ENCODE results near the gene TSKS.

Gene TSKS

DNA sequence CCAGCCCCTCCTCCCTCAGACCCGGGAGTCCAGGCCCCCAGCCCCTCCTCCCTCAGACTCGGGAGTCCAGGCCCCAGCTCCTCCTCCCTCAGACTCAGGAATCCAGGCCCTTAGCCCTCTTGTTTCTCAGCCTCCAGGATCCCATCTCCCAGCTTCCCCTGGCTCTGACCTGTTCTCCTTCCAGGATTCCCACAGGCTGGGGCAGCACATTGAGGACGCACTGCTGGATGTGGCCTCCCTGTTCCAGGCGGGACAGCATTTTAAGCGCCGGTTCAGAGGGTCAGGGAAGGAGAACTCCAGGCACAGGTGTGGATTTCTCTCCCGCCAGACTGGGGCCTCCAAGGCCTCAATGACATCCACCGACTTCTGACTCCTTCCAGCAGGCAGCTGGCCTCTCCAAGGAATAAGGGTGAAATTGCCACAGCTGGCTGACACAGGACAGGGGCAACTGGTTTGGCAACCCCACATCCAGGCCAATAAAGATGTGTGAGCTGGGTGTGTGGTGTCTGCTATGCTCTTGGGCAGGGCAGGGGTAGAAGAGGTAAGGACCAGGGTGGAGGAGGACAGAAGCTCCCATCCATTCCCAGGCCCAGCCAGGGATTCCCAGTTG is 49.8 kb downstream of the TSKS start:
- DNase-seq, result no peak

DNA sequence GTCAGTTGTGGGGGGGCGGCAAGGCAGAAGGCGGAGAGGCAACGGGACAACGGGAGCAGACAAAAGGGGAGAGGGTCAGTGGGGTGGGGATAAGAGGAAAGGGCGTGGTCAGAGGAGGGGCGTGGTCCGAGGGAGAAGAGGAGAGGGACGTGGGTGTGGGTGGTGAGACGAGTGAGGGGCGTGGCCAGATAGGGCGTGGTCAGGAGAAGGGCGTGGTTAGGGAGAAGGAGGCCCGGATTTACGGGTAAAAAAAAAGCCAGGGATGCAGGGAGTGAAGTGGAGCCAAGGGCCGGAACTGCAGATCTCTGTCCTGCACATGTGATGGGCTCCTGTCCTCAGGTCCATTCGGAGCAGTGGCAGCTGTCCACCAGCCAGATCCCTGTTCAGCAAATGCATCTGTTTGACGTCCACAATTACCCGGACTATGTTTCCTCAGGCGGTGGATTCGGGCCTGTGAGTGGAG is 50.7 kb downstream of the TSKS start:
- DNase-seq, result no peak

GRCh38 chr19:49710372-49710951 is 52.6 kb downstream of the TSKS start:
- DNase-seq, result no peak

DNA sequence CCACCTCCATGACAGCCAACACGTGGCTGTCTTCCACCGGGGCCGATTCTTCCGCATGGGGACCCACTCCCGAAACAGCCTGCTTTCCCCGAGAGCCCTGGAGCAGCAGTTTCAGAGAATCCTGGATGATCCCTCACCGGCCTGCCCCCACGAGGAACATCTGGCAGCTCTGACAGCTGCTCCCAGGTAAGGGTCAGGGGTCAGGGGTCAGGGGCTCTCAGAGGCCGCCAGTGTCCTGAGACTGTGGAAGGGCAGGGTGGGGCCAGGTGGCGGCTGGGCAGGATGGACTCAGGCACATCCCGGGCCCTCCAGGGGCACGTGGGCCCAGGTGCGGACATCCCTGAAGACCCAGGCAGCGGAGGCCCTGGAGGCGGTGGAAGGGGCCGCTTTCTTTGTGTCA is 57.2 kb downstream of the TSKS start:
- DNase-seq, result no peak

GRCh38 chr19:49704888-49705642 is 58.0 kb downstream of the TSKS start:
- DNase-seq, result no peak

DNA sequence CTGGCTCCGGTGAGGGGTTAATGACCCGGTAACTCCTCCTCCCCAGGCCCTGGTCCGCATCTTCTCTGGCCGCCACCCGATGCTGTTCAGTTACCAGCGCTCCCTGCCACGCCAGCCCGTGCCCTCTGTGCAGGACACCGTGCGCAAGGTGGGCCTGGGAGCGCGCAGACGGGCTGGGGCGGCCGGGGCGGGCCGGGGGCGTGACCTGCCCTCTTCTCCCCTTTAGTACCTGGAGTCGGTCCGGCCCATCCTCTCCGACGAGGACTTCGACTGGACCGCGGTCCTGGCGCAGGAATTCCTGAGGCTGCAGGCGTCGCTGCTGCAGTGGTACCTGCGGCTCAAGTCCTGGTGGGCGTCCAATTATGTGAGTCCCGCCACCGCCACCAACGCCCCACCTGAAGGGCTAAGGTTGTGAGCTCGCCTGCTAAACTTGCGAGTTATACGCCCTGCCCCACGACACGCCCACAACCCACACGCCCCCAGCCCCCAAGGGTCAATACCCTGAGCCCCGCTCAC is 61.8 kb downstream of the TSKS start:
- no peak for DNase-seq

- DNase-seq, result no peak
Observed at GRCh38 chr19:49700563-49700962, 62.5 kb downstream of the TSKS start.

DNA sequence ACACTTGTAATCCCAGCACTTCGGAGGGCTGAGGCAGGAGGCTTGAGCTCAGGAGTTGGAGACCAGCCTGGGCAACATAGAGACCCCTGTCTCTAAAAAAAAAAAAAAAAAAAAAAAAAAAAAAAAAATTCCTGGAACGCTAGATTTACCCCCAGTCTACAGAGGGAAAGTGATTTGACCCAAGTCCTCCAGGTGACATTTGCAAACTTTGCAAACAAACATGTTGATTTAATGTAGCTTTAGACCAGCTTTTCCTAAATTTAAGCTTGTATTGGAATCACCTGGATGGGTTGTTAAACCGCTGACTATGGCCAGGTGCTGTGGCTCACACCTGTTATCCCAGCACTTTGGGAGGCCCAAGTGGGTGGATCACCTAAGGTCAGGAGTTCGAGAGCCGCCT is 63.7 kb downstream of the TSKS start:
- no peak for DNase-seq

DNA sequence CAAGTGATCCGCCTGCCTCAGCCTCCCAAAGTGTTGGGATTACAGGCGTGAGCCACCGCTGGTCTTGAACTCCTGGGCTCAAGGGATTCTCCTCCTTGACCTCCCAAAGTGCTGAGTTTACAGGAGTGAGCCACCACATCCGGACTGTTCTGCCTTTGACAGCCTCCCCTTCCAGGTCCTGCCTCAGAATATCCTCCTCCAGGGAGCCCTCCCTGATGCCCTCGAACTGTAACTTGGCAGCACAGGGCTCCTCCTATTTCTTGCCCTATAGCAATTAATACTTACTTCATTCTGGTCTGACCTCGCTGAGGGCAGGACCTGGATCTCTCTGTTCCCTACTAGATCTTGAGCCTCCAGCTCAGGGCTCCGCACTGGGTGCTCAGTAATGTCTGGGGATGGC is 66.2 kb downstream of the TSKS start:
- DNase-seq, result no peak

GRCh38 chr19:49696115-49696514 is 67.0 kb downstream of the TSKS start:
- no peak for DNase-seq

DNA sequence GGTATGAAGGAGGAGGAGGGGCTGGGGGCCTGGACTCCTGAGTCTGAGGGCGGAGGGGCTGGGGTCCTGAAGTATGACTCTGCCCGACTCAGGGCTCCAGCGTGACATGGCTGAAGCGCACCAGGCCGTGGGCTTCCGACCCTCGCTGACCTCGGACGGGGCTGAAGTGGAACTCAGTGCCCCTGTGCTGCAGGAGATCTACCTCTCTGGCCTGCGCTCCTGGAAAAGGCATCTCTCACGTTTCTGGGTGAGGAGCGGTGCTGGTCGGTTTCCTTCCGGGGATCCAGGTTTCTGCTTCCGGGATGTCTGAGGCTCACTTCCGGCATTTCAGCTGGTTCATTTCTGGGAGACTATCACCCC is 71.0 kb downstream of the TSKS start:
- no peak for DNase-seq

- peak; percentile 58 for DNase-seq
Observed at GRCh38 chr19:49691243-49692146, 71.6 kb downstream of the TSKS start.

DNA sequence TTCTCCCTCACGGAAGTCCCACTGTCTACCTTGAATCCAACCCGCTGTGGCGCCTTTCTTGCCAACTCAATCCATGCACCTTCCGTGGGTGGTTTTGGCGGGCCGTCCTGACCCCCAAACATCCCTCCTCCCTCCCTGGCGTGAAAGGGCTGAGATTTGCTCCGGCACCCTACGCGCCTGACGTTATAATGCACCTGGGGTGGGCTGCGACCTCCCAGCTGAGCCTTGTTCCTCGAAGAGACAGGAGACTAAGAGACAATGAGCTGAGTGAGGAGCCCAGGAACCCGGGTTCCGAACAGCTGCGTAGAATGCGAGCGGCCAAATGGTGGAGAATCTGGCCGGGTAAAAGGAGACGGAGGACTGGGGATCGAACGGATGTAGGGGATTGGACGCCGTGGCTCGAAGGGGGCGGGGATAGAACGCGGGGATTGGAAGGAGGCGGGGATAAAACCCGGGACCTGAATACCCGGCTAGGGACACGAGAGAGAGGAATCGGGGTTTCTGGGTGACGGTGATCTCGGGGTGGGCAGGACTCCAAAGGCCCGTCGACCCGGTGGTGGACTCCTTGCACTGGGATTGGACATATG is 72.4 kb downstream of the TSKS start, which contains the start of gene CPT1C:
Gene CPT1C, plus strand, starts transcription at position 461 of the 587 bp plus-strand sequence. CDS start 1,137 bp downstream, outside the sequence.
- peak; percentile 85 for DNase-seq

DNA sequence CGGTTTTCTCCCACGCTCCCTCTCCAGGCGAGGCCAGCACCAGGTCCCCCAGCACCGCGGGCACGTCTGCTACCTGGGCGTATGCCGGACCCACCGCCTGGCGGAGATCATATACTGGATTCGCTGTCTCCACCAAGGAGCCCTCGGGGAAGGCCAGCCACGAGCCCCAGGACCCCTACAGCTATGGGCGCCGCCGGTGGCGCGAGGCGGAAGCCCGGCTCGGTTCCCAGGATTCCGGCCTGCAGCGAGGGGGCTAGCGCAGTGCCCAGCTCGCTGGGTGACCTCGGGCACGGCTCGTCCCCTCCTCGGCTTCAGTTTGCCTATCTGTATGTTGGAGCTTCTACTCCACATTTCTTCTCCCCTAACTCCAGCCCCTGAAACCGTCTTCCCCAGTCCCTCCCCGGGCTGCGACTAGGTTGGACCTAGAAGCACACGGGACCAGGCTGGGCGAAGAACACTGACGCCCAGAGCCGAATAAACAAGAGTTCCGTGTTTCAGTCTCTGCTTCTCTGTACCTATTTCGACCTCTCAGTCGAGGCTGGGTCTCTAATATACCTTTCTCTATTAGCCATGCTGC is 72.9 kb downstream of the TSKS start:
- no peak for DNase-seq
